Fibroblast of skin of left quadriceps (primary cell): ENCODE results near the gene MACROD2.

Source experiments
- DNase-seq, 2 experiments: peaks; one replicate each; pipeline ENCODE4 v3.0.0-alpha.2; 2013; ENCODE audit warnings: low read depth in 2 of 2

MACROD2 gene

DNA sequence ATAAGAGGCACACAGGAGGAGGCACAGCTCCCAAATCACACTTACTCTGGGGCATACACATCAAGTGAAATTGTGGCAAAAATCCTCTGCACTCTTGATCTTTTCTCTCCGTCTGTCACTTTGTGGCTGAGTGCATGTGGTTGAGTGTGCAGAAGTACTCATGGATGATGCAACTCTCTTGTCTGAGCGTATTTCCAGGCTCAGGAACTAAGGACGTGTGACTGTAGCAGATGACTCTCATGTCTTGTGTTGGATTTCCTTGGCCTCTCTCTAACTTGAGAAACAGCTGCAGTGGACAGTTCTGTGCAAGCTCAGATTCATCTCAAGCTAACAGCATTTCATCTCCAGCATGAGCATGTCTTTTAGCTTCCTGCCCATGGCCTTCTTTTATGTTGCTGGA lies 587.5 kb downstream of the MACROD2 start:
- peak; percentile 13 to 23 for DNase-seq

DNA sequence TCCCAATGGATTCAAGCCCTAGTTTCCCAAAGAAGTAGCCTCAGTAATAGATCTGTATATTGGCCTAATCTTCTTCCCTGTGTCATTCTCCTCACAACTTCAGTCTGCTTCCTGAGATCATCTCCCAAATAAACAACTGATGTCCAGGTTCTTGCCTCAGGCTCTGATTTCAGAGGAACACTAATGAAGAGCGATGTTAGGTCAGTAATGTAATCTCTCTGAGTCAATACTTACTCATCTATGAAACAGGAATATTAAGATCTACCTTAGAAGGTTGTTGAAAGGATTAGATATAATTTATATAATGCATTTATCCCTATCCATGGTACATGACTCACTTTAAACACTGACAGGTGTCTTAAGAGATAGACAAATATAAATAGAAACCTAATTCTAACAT lies 588.1 kb downstream of the MACROD2 start:
- DNase-seq, result no peak

DNA sequence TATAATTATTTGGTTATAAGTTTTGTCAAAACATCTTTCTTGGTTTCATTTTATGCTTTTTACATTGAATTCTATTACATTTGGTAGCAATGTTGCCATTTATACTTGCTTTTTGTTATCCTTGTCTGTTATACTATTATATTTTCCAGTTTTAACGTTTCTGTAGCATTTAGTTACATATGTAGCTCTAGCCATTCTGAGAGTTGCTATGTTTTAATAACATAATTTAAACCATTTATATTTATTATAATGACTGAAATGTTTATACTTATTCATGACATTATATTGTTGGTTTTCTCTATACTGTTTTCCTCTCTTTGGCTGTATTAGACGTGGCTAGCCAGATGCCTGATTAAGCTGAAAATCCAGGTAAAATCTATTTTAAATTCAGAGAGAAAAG lies 594.1 kb downstream of the MACROD2 start:
- no peak for DNase-seq

DNA sequence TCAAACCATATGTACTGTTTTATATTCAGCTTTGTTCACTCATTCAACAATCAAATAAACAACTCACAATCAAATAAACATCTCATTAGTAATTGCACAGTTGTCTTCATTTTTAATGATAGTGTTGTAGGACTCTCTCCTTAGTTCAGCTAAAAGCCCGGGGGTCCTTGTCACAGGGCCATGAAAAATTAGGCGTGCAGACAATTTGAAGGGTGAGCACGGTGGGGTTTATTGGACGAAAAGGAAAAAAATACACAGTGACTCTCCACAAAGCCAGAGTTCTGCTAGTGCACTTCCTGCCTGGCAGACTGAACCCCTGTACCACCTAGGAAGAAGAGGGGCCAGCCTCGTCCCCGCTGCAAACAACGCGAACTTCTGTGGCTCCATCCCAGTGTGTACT lies 599.7 kb downstream of the MACROD2 start:
- no peak for DNase-seq

DNA sequence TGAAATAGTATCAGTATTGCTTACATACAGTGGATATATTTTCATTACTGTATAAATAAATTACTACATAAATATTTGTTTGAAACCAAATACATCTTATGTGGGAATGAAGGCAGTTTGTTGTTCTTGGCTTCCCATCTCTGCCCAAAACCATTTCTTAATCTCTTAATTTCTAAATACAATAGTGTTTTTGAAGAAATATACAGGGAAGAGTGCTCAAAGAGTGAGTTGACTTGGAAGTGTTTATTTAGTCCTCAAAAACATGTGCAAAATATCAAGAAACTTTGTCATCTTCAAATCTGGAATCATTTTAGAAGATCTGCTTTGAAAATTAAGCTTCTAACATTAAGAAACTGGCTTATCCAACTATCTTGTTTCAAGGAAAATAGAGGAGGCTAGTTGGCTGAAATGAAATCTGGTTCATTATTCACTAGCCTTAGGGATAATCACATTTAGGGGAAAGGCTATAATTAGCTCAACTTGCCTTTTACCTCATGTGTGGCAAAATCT lies 601.9 kb downstream of the MACROD2 start:
- DNase-seq, result peak in 1 of 2 experiments; percentile 9

DNA sequence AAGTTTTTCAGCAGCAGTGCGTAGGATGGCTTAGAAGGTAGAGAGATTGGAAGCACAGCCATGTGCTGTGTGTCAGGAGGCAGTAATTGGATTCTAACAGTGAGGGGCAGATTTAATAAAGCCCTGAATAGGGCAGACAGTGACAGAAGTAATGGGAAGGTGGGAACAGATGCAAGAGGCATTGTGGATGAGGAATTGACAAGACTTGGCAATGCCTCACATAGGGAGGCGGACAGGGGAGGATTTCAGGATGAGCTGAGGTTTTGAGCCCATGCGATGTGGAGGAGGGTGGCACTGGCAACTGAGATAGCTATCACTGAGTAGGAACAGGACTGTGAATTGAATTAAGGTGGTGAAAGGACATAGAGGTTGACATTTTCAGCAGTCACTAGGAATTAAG lies 604.3 kb downstream of the MACROD2 start:
- no peak for DNase-seq

DNA sequence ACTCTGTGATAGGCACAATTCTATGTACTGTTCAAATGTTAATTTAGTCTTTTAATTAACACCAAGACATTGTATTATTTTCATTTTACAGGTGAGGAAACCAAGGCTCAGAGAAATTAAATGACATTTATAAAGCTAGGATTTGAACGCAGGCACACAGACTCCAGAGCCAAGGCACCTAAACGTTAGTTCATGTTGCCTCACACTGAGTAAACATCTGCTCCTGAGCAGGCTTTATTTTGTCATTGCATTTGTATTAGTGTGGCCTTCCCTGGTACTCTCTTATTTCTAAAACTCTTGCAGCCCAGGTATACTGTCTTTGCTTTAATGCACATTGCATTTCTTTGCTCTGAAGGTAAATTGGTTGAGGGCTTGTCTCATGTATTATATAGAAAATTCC lies 605.2 kb downstream of the MACROD2 start:
- no peak for DNase-seq

DNA sequence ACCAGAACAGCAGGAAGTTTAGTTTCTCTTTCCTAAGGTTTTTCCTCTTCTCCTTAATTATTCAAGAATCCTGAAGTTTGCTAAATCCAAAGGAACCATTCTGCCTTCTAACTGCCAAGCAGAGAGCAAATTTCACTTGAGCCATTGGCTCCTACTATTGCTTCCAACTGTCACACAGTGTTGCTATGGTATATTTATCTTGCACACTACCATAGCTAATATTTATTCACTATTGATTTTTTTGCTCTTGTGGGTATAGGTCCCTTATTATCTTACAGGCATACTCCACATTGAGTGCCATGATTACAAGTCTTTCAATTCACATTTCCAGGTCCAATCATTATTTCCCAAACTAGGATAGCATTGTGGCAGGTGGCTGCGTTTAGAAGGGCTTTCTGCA lies 608.8 kb downstream of the MACROD2 start:
- no peak for DNase-seq

DNA sequence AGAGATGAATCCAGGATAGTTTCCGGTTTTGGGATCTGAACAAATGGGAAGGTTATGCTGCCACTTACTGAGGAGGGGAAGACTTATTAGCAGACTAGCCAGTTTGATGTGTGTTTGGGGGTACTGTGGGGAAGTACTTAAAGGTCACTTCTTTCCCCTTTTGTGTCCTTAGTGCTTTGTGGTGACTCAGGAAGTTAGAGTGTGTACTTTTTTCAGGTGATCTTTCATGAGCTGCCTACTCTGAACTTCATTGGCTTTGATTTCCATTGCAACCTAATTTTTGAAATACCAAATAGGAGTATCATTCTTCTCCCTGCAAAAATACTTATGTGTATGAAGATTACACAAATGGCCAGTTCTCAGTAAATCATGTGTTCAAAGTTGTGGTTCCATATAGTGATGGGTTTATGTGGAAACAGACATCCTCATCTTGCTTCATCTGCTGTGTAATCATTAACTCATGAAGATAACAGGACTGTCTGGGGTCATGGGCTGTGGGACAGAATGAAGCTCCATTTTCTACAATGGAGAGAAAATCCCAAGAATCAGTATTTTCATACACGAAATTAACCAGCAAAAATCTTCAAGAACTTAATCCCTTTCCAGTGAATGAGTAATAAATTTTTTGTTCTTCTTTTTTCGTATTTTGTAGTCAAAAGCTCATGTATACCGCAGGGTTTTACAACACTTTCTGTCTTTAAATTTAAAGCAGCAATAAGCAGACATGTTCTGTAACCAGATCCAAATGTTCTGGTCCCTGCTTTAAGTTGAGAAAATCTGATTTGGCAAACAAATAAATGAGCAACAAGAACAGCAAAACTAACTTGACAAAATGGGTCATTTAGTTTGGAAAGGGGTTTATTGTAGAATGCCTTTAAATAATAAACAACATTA lies 614.3 kb downstream of the MACROD2 start:
- no peak for DNase-seq

DNA sequence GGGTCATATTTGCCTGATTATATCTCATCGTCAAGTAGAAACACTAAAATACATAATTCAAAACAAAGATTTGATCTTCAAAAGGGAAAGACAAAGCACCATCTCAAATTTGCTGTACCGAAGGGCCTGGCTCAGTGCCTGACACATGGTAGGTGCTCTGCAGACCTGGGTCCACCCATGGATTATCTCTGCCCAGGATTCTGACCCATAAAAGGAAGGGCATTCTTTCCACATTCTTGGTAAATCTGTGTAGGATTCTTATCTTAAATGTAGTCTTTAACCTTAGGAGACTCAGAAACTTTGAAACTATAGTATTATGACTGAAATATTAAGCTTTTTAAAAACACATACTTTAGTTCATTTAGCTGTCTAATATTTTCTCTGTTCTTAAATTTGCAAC lies 616.2 kb downstream of the MACROD2 start:
- DNase-seq, result no peak

DNA sequence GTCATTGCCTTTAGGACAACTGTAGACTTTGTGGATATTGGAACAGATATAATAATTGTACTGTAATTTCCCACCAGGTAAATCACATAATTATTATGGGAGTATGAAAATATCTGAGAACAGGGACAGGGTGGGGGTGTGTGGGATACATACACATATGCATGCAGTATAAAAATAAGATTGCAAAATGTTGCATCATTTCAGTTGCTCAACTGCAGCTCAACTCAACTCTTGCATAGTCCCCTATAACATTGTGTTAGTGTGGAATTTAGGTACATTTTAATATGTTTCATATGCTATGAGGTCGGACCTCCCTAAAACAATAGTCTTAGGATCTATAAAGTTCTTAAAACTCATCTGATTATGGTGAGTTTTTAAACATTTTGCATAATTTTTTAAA lies 617.1 kb downstream of the MACROD2 start:
- peak; percentile 65 to 71 for DNase-seq

DNA sequence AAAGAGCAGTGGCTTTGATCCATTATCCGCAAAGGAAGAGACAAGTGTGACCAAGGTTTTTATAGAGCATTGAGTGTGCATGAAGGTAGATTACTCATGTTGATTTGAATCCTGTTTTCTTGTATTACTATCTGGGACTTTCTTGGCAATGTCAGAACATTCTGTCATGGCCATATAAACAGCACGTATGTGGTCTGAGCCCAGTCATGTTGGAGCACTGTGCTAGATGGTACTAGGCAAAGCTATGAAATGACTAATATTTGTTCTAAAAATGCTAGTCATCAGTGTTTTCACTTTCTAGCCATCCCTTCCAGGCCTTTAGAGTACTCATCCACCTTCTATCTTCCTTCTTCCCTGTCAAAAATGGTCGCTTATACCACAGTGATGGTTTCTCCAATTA lies 620.7 kb downstream of the MACROD2 start:
- no peak for DNase-seq

DNA sequence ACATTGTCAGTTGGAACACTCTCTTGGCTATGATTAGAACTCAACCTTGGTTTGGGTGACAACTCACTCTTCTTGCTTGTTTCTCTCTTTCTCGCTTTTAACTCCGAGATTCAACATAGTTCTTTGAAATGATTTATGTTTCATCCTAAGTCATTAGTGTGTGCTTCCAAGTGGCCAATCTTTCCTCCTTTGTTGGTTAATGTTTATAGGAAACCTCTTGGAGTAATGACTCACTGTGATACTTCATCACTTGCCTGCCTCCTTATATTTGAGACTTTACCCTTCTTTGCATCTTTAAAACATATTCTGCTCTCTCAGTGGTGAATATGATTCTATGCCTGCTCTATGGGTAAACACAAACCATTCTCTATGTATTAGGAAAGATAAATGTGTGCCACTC lies 621.8 kb downstream of the MACROD2 start:
- DNase-seq, result no peak

DNA sequence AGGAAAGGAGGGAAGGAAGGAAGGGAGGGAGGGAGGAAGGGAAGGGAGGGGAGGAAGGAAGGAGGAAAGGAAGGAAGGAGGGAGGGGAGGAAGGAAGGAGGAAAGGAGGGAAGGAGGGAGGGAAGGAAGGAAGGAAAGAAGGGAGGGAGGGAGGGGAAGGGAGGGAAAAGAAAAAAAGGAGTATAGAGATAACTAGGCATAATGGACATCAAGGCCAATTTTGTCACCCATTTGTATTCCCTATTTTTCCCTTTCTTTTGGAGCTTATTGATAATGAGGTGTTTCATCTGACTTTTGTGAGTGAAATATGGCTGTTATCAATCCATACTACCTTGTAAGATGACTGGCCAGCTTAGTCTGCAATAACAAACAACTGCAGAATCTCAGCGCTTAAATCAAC lies 624.1 kb downstream of the MACROD2 start:
- no peak for DNase-seq

DNA sequence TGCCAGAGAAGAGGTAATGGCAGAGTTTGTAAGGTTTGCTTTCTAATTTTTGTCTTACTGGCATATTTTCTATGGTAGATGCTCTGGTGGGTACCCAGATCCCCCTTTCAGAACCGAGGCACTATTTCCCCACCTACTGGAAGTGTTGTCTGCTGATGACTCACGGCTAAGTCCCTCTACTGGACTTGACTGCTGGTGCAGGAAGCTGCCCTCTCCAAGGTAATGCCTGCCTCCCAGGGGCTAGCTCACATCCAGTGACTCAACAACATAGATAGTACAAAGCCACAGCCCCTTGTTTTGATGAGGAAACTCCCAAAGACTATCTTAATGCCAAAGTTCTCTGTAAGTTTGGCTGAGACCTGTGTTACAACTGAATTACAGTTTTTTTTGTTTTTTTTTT lies 627.5 kb downstream of the MACROD2 start:
- DNase-seq, result no peak

DNA sequence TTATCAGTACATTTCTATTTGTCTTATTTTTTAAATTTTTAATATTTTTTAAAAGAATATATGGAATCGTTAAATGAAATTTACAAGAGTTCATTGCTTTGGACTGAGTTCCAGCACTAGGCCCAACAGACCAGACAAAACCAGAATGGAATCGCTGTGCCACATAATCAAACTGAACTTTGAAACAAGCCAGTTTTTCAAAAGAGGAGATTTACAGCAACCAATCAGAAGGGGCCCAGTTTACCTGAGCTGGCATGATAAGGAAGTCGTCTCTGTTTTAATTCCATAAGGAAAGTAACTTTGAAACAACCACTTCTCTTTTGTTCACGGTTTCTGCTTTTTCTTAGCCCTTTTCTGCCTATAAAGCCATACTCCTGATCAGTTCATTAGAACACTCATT lies 635.7 kb downstream of the MACROD2 start:
- no peak for DNase-seq

DNA sequence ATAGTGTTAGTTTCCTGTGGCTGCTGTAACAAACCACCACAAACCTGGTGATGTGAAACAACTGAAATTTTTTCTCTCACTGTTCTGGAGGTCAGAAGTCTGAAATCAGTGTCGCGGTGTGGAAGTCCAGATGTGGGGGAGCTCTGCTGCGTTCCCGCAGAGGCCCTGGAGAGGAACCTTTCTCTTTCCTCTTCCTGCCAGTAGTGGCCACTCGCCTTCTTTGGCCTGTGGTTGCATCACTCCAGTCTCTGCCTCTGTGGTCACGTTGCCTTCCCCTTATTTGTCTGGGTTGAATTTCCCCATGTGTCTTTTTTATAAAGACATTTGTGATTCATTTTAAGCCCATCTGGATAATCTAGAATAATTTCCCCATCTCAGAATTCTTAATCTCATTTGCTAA lies 637.6 kb downstream of the MACROD2 start:
- DNase-seq, result no peak

DNA sequence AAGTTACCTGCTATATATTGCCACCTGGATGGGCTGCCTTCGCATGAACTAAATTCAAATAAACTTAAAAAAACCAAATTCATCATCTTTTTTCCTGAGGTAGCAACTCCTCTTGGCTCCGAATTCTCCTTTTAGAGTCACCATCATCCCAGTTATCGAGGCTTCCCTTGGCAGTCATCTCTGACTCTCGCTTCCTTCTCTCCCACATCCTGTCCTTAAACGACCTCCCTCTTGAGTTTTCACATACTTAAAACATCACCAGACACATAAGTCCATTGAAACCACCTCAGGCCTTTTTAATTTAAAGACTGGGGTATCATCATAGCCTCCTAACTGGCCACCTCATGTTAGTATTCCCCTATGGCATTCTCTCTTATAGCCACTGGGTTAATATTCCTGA lies 638.2 kb downstream of the MACROD2 start:
- no peak for DNase-seq

DNA sequence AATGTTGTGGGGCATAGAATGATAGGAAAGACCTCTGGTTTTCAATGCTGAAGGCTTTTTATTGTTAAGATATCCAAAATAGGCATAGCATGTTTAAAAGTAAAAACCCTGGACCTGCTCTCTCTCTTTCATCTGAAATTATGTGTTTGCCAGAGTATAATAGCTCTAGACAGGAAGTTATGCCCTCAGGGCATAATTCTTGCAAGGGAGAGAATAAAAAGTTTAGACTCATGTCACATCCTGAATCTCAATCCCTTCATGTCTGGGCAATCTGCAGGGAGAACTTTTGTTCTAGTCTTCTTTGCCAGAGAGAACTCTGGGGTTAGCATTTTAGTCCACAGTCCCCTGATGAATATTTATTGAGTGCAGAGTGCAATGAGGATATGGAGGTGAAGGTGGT lies 639.3 kb downstream of the MACROD2 start:
- no peak for DNase-seq

DNA sequence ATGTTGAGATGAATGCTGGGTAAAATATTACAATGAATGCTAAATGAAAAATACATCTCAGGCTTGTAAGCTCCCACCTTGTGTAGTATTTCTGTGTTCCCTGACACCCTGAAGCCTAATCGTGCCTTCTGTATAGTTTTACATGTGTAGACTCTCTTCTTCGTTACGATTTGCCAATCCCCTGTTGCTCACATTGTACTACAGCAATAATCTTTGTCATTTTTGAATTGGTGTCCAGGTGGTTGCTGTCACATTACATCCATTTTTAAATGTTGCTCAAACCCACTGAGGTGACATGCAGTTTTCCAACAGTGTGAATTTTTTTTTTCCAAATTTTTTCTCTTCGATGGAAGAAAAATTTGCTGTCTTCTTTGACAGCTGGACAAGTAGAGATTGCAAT lies 642.1 kb downstream of the MACROD2 start:
- no peak for DNase-seq

DNA sequence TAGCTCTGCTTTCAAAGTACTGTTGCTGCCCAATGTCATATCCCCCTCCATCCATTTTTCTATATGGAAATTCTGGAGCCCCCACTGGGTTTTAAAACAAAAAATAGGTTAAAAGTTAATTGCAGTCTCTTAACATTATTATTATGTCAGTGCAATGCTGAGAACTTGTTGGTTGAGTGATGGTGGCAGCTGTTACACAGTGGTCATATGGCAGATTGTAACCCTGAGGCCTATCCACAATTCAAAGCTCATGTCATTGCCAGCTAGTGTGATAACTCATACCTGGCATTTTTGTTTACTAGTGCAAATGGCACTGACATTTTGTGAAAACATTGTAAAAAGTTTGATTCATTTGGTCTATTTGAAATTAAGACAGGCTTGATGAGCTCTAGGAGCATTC lies 647.8 kb downstream of the MACROD2 start:
- DNase-seq, result no peak

DNA sequence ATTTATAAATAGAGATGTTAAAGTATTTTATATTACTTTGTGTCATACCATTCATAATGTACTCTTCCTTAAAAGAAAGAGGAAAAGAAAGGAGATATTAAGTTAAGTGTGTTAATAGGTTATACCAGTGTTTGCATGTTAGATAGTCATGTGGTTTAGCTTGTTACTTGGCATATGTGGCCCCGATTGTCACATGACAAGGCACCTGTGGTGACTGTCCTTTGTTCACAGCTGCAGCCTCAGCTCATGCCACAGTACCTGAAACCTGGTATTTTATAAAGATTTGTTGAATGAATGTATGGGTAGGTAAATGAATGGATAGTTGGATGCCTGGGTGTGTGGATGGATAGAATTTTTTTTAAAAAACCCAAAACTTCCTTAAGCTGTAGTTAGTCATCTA lies 648.2 kb downstream of the MACROD2 start:
- no peak for DNase-seq

DNA sequence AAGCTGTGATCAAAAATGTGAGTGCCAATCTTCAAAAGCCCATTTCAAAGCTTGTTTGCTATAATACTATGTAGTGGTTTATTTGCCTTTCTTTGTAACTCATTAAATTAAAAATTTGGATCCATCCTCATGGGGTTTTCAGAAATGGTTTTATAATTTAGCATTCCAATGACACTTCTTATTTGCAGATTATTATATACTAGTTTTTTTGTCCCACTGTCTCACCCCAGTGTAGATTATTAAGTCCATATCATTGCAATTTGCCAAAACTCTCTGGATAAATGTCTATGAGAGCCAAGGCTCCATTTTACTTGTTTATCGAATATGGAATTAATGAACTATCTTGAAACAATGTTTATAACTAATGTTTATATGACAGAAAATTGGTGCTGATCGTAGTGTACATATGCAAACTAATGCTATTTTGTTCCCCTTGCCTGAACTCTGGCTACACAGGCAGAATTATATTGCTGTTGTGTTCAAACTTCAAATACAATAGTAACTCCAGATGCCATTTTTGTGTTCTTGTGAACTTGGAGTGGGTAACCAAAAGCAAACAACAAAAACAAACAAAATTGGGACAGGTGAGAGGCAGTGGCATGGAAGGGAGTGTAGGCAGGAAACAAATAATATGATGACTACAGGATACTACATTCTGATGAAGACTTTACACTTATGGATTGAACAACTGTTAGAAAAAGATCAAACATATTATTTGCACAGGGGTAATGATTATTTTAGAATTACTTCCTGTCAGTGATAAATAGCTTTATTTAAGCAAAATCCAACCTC lies 649.2 kb downstream of the MACROD2 start:
- DNase-seq, result no peak
